ENCODE results near the gene APOO. TPM values are rescaled to one million over a fixed set of nuclear protein-coding genes. Genes with fewer than 3 reads are reported as not detected.

Gene APOO
- total RNA-seq, 1 experiment from 2014 or later: 95.3 TPM

DNA sequence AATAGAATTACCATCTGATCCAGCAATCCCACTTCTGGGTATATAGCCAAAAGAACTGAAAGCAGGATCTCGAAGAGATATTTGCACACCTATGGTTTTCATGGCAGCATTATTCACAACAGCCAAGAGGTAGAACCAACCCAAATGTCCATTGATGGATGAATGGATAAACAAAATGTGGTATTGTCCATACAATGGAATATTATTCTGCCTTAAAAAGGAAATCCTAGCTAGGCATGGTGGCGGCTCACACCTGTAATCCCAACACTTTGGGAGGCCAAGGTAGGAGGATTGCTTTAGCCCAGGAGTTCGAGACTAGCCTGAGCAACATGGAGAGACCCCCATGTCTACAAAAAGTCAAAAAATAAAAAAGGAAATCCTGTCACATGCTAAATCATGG, 97.5 kb downstream of the APOO start:
- H2BK20ac ChIP-seq (ENCODE audit: low read depth, low read length, poor library complexity, severe bottlenecking): no peak overlapping the region
- H3K4me3 Mint-ChIP-seq: no peak overlapping the region
- H3K27me3 ChIP-seq (ENCODE audit: insufficient read depth, low read length): no peaks in the 10 kb centered on the region
- no peak overlapping the region for H4K5ac ChIP-seq (ENCODE audit: insufficient read length, low read depth, low read length)
- no peak overlapping the region for H3K27ac ChIP-seq (ENCODE audit: insufficient read length, low read depth, low read length)
- peaks cover 11 to 21% of the 10 kb centered on the region in 2 experiments for H3K4me1 Mint-ChIP-seq
- no peak overlapping the region for H3K4me2 ChIP-seq (ENCODE audit: insufficient read depth, insufficient read length, low read length)
- no peaks in the 10 kb centered on the region for H3K79me2 ChIP-seq (ENCODE audit: insufficient read depth, low read length)
- no peaks in the 10 kb centered on the region for H3K27me3 Mint-ChIP-seq (ENCODE audit: low read depth)
- H2AK5ac ChIP-seq (ENCODE audit: insufficient read length, low read length): no peak overlapping the region
- no peaks in the 10 kb centered on the region for H3K36me3 Mint-ChIP-seq (ENCODE audit: insufficient read depth in 1 of 3, low read depth in 3 of 3)
- H2AFZ ChIP-seq (ENCODE audit: low read length): no peak overlapping the region
- no peak for DNase-seq
- no peak overlapping the region for H3K9ac ChIP-seq (ENCODE audit: extremely low read depth, insufficient read length, low read length)
- H2BK120ac ChIP-seq (ENCODE audit: low read depth, low read length, poor library complexity, severe bottlenecking): no peak overlapping the region
- no peak overlapping the region for H4K91ac ChIP-seq (ENCODE audit: insufficient read length, low read depth, low read length)
- no peak overlapping the region for H3T11ph ChIP-seq (ENCODE audit: low read length)
- H3K27ac Mint-ChIP-seq: no peak overlapping the region
- no peak overlapping the region for H3K4ac ChIP-seq (ENCODE audit: low read depth, low read length)
- H3K14ac ChIP-seq (ENCODE audit: insufficient read depth, low read length): no peak overlapping the region
- H4K20me1 ChIP-seq (ENCODE audit: control insufficient read depth, insufficient read depth, insufficient read length): no peaks in the 10 kb centered on the region
- H2BK15ac ChIP-seq (ENCODE audit: low read depth, low read length): no peak overlapping the region
- no peak overlapping the region for H3K18ac ChIP-seq (ENCODE audit: insufficient read length, low read depth, low read length)
- TF ChIP-seq, protein P1, sequence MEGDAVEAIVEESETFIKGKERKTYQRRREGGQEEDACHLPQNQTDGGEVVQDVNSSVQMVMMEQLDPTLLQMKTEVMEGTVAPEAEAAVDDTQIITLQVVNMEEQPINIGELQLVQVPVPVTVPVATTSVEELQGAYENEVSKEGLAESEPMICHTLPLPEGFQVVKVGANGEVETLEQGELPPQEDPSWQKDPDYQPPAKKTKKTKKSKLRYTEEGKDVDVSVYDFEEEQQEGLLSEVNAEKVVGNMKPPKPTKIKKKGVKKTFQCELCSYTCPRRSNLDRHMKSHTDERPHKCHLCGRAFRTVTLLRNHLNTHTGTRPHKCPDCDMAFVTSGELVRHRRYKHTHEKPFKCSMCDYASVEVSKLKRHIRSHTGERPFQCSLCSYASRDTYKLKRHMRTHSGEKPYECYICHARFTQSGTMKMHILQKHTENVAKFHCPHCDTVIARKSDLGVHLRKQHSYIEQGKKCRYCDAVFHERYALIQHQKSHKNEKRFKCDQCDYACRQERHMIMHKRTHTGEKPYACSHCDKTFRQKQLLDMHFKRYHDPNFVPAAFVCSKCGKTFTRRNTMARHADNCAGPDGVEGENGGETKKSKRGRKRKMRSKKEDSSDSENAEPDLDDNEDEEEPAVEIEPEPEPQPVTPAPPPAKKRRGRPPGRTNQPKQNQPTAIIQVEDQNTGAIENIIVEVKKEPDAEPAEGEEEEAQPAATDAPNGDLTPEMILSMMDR (conservative IDR thresholded peaks at IDR 0.05): no peak
- H2BK5ac ChIP-seq (ENCODE audit: insufficient read length, low read length): no peak overlapping the region
- no peak overlapping the region for H4K8ac ChIP-seq (replicated peaks; ENCODE audit: insufficient read length, low read depth, low read length)
- H3K9me3 ChIP-seq (ENCODE audit: control insufficient read depth, low read depth, low read length): no peaks in the 10 kb centered on the region
- H2BK12ac ChIP-seq (ENCODE audit: insufficient read length, low read depth, low read length): no peak overlapping the region
- no peak overlapping the region for H3K23ac ChIP-seq (ENCODE audit: insufficient read length, low read depth, low read length)
- H3K79me1 ChIP-seq (ENCODE audit: insufficient read depth, low read depth, low read length, poor library complexity, severe bottlenecking): no peaks in the 10 kb centered on the region
- no peaks in the 10 kb centered on the region for H3K4me1 ChIP-seq (ENCODE audit: insufficient read depth, low read length)
- H3K56ac ChIP-seq (ENCODE audit: insufficient read length, low read depth, low read length): no peak overlapping the region
- no CpG with 5 or more reads among the region's 3 CpGs for WGBS (ENCODE audit: extremely low coverage, insufficient read length, low lambda C conversion rate)
- H3K23me2 ChIP-seq (ENCODE audit: insufficient read length, low read depth, low read length, poor library complexity, severe bottlenecking): no peaks in the 10 kb centered on the region
- H3K9me3 Mint-ChIP-seq: no peaks in the 10 kb centered on the region; a peak in 1 of 5 replicates

Data from H9 (cell line).